Smooth muscle cell of the brain vasculature (primary cell): ENCODE data around the gene PKNOX1.
A peak's percentile ranks its signal among the peaks of the same experiment; 100 is the strongest.
"Not testable (repeated sequence)": the region's sequence is repeated elsewhere in the genome, so short reads cannot be mapped to it uniquely, and the experiment has no call there.

Experiments
- DNase-seq: peaks from one replicate; pipeline ENCODE4 v3.0.0-alpha.2; 2012; ENCODE audit warnings: low read depth, low spot score

Gene PKNOX1

GRCh38 chr21:42983869-42984268, 9.5 kb downstream of the PKNOX1 start:
- DNase-seq, result no peak

GRCh38 chr21:42986125-42986783, 11.9 kb downstream of the PKNOX1 start:
- no peak for DNase-seq

GRCh38 chr21:42988236-42988965, 14.0 kb downstream of the PKNOX1 start:
- DNase-seq, result no peak

GRCh38 chr21:42989370-42989769, 15.0 kb downstream of the PKNOX1 start:
- not testable (repeated sequence) for DNase-seq

- no peak for DNase-seq
These were observed 15.7 kb downstream of the PKNOX1 start for GRCh38 chr21:42989816-42990650.

GRCh38 chr21:42991992-42992740, 17.8 kb downstream of the PKNOX1 start:
- DNase-seq, result peak; percentile 63

- DNase-seq, result no peak
These were observed 18.8 kb downstream of the PKNOX1 start for GRCh38 chr21:42993051-42993712.

GRCh38 chr21:42997053-42997452, 22.7 kb downstream of the PKNOX1 start:
- DNase-seq, result peak; percentile 82

- not testable (repeated sequence) for DNase-seq
These were observed 23.6 kb downstream of the PKNOX1 start for GRCh38 chr21:42997983-42998382.

GRCh38 chr21:42999152-42999551, 24.8 kb downstream of the PKNOX1 start:
- DNase-seq, result not testable (repeated sequence)

GRCh38 chr21:43000041-43000440, 25.7 kb downstream of the PKNOX1 start:
- DNase-seq, result not testable (repeated sequence)

- DNase-seq, result no peak
These were observed 27.0 kb downstream of the PKNOX1 start for GRCh38 chr21:43001316-43001715.

GRCh38 chr21:43004926-43005325, 30.6 kb downstream of the PKNOX1 start:
- no peak for DNase-seq

- no peak for DNase-seq
These were observed 31.3 kb downstream of the PKNOX1 start for GRCh38 chr21:43005635-43006034.

GRCh38 chr21:43006051-43006873, 31.9 kb downstream of the PKNOX1 start:
- not testable (repeated sequence) for DNase-seq

- DNase-seq, result no peak
These were observed 32.5 kb downstream of the PKNOX1 start for GRCh38 chr21:43006874-43007208.

- no peak for DNase-seq
These were observed 38.2 kb downstream of the PKNOX1 start for GRCh38 chr21:43012596-43012995.

- no peak for DNase-seq
These were observed 41.7 kb downstream of the PKNOX1 start for GRCh38 chr21:43015906-43016540.

GRCh38 chr21:43016728-43017127, 42.4 kb downstream of the PKNOX1 start:
- no peak for DNase-seq

- DNase-seq, result no peak
These were observed 44.2 kb downstream of the PKNOX1 start for GRCh38 chr21:43018519-43018918.
